Right cardiac atrium (tissue), 5 donors: ENCODE results near the gene CD33. TPM values are rescaled to one million over a fixed set of nuclear protein-coding genes. Genes with fewer than 3 reads are reported as not detected.
A peak's percentile ranks its signal among the peaks of the same experiment; 100 is the strongest.

Experiments
- ATAC-seq, 2 donors: fragments of 200-7000 bp; cut with Tn5 transposase; one replicate each; pipeline versions ENCODE4 v1.8.0 to v1.9.1; 2020; ENCODE audit warnings: moderate library complexity in 2 of 2, mild to moderate bottlenecking in 1 of 2
- DNase-seq, 3 donors: peaks; one replicate each; pipeline ENCODE4 v3.0.0-alpha.2; 2020
- H3K27ac ChIP-seq: one replicate; pipeline ENCODE4 v1.5.1; 2013; ENCODE audit warnings: mild to moderate bottlenecking, low read length, control low read depth, moderate library complexity
- H3K27me3 ChIP-seq: one replicate; pipeline ENCODE4 v1.6.1; 2013; ENCODE audit not compliant: control insufficient read depth, insufficient read depth
- H3K4me1 ChIP-seq: one replicate; pipeline ENCODE4 v1.6.1; 2013; ENCODE audit warnings: low read length; ENCODE audit not compliant: control insufficient read depth, insufficient read depth
- H3K4me3 ChIP-seq: one replicate; pipeline ENCODE4 v1.5.1; 2013; ENCODE audit warnings: low read length, control low read depth
- H3K9me3 ChIP-seq: one replicate; pipeline ENCODE4 v1.6.1; 2013; ENCODE audit warnings: low read length; ENCODE audit not compliant: control insufficient read depth
- WGBS: extraction: QIAGEN DNeasy Blood & Tissue Kit; methylation state at CpG from one replicate; pipeline ENCODE4 v1.1.7; 2013; 5-methylcytosine and 5-hydroxymethylcytosine counted together
- intact Hi-C, 4 donors: fragments of 100-400 bp; cut with DNase I; formaldehyde crosslinking; loops; one replicate each; pipeline versions ENCODE4 v1.11.0 to v1.14.0; 2022 to 2023
- microRNA-seq, 2 donors: library from miRNA; unstranded; fragments of <30 nt; microRNA quantifications; one replicate each; pipeline ENCODE4 v1.2.0, GENCODE V29; 2020 to 2021
- polyA plus RNA-seq: library from polyadenylated mRNA; stranded (reverse); fragments of 200-250 nt; gene quantifications from one replicate; pipeline ENCODE4 v1.2.3, GENCODE V29; 2013
- total RNA-seq, 4 donors: library from RNA; stranded (reverse); fragmentation: NEBNext Ultra II Directional; extraction: Animal tissue kit (Norgen Biotek cat#: 25700); gene quantifications; one replicate each; pipeline ENCODE4 v1.2.1, GENCODE V29; 2021
- donor health status: healthy with polysubstance abuse.
- donor health status: DM: no; HTN: yes; CAD: no.
- donor health status: DM: no; HTN: no; CAD: no.
- donor health status: DM: no; HTN: yes; CAD: no; lungs with severe emphysema.
- donor health status: DM: yes; HTN: yes; CAD: no.

The CD33 gene
- total and polyA plus RNA-seq, 5 donors = 2.3 to 6.0 (median 2.5) TPM

GRCh38 chr19:51263808-51264207 is 38.9 kb downstream of the CD33 start:
- H3K4me3 ChIP-seq = no peak overlapping the region
- H3K4me1 ChIP-seq = no peaks in the 10 kb centered on the region
- intact Hi-C loops = no loop called here
- no peaks in the 10 kb centered on the region for H3K9me3 ChIP-seq
- no peak for DNase-seq
- ATAC-seq = no peak
- 72% methylated on average over 4 of the region's 4 CpGs for WGBS
- H3K27me3 ChIP-seq = peaks cover 3% of the 10 kb centered on the region
- H3K27ac ChIP-seq = no peak overlapping the region

GRCh38 chr19:51271067-51271466 is 46.2 kb downstream of the CD33 start:
- Histone ChIP-seq H3K4me3 (no peak overlapping the region), H3K9me3 (no peaks in the 10 kb centered on the region), H3K27me3 (no peaks in the 10 kb centered on the region), H3K27ac (no peak overlapping the region), H3K4me1 (no peaks in the 10 kb centered on the region)
- DNase-seq (peak in 1 of 3 donors; percentile 67), ATAC-seq (no peak)
- WGBS = 52% methylated on average over 26 of the region's 26 CpGs
- intact Hi-C loops = no loop called here

- no peak for DNase-seq
- Histone ChIP-seq H3K4me3 (no peak overlapping the region), H3K9me3 (no peaks in the 10 kb centered on the region), H3K27ac (no peak overlapping the region), H3K4me1 (no peaks in the 10 kb centered on the region), H3K27me3 (no peaks in the 10 kb centered on the region)
- ATAC-seq = no peak
- WGBS = 61% methylated on average over 6 of the region's 6 CpGs
- intact Hi-C loops = no loop called here
Observed at GRCh38 chr19:51272183-51272810, 47.4 kb downstream of the CD33 start.

GRCh38 chr19:51274049-51274770 is 49.3 kb downstream of the CD33 start:
- no peaks in the 10 kb centered on the region for H3K27me3 ChIP-seq
- no peaks in the 10 kb centered on the region for H3K9me3 ChIP-seq
- no peak for DNase-seq
- no peak overlapping the region for H3K27ac ChIP-seq
- no peak overlapping the region for H3K4me3 ChIP-seq
- intact Hi-C loops = no loop called here
- H3K4me1 ChIP-seq = no peaks in the 10 kb centered on the region
- WGBS = 80% methylated on average over 8 of the region's 8 CpGs
- no peak for ATAC-seq

GRCh38 chr19:51277112-51277511 is 52.2 kb downstream of the CD33 start:
- intact Hi-C loops = no loop called here
- Histone ChIP-seq H3K4me3 (no peak overlapping the region), H3K27ac (no peak overlapping the region), H3K4me1 (no peaks in the 10 kb centered on the region), H3K27me3 (no peaks in the 10 kb centered on the region), H3K9me3 (no peaks in the 10 kb centered on the region)
- WGBS = 79% methylated on average over 3 of the region's 3 CpGs
- DNase-seq (no peak), ATAC-seq (no peak)

GRCh38 chr19:51282335-51282734 is 57.5 kb downstream of the CD33 start:
- ATAC-seq = no peak
- Histone ChIP-seq H3K27me3 (no peaks in the 10 kb centered on the region), H3K4me3 (no peak overlapping the region), H3K9me3 (no peaks in the 10 kb centered on the region), H3K27ac (no peak overlapping the region), H3K4me1 (no peaks in the 10 kb centered on the region)
- 80% methylated on average over 4 of the region's 4 CpGs for WGBS
- DNase-seq = no peak
- intact Hi-C loops = no loop called here

- H3K4me3 ChIP-seq = no peak overlapping the region
- WGBS = 70% methylated on average over 3 of the region's 3 CpGs
- H3K9me3 ChIP-seq = no peaks in the 10 kb centered on the region
- H3K27me3 ChIP-seq = no peaks in the 10 kb centered on the region
- H3K27ac ChIP-seq = no peak overlapping the region
- ATAC-seq = no peak
- no peaks in the 10 kb centered on the region for H3K4me1 ChIP-seq
- intact Hi-C loops = no loop called here
- no peak for DNase-seq
Observed at GRCh38 chr19:51285682-51286081, 60.8 kb downstream of the CD33 start.

Small RNAs within 50 kb of the gene (microRNA-seq; reads per million reads assigned to microRNA genes)
- 0 reads per million in 2 donors for gene MIR8074

Other genes with a start within 250 kb of the CD33 start
- gene KLK7, start 241.2 kb upstream of the CD33 start, total RNA-seq = not detected
- not detected for gene KLK7, start 241.2 kb upstream of the CD33 start, polyA plus RNA-seq
- gene KLK8, start 223.5 kb upstream of the CD33 start, total RNA-seq = not detected
- 0.07 TPM for gene KLK8, start 223.5 kb upstream of the CD33 start, polyA plus RNA-seq
- under 1 TPM in 3 of 4 donors, not detected in 1; 0.48 to 0.89 (median 0.50) TPM for gene KLK10, start 205.4 kb upstream of the CD33 start, total RNA-seq
- gene KLK10, start 205.4 kb upstream of the CD33 start, polyA plus RNA-seq = 0.48 TPM
- gene KLK11, start 198.5 kb upstream of the CD33 start, total RNA-seq = under 1 TPM in 3 of 4 donors, not detected in 1; 0.50 to 0.69 (median 0.50) TPM
- gene KLK11, start 198.5 kb upstream of the CD33 start, polyA plus RNA-seq = 0.14 TPM
- not detected for gene KLK12, start 190.1 kb upstream of the CD33 start, total RNA-seq
- gene KLK12, start 190.1 kb upstream of the CD33 start, polyA plus RNA-seq = not detected
- gene KLK13, start 160.0 kb upstream of the CD33 start, total RNA-seq = not detected
- gene KLK13, start 160.0 kb upstream of the CD33 start, polyA plus RNA-seq = 0.20 TPM
- 1 to 10 TPM in 1 of 4 donors, under 1 TPM in 1, not detected in 2; 0.31 to 1.0 TPM for gene KLK14, start 142.2 kb upstream of the CD33 start, total RNA-seq
- not detected for gene KLK14, start 142.2 kb upstream of the CD33 start, polyA plus RNA-seq
- 1 to 10 TPM; 4.2 to 5.3 (median 4.4) TPM for gene CTU1, start 116.7 kb upstream of the CD33 start, total RNA-seq
- 2.0 TPM for gene CTU1, start 116.7 kb upstream of the CD33 start, polyA plus RNA-seq
- 1 to 10 TPM; 2.9 to 6.0 (median 4.7) TPM for gene SIGLEC9, start 100.2 kb upstream of the CD33 start, total RNA-seq
- 1.2 TPM for gene SIGLEC9, start 100.2 kb upstream of the CD33 start, polyA plus RNA-seq
- gene SIGLEC7, start 82.8 kb upstream of the CD33 start, total RNA-seq = 1 to 10 TPM; 1.3 to 2.4 (median 2.0) TPM
- gene SIGLEC7, start 82.8 kb upstream of the CD33 start, polyA plus RNA-seq = 0.59 TPM
- not detected for gene SIGLECL1, start 26.0 kb downstream of the CD33 start, total RNA-seq
- not detected for gene SIGLECL1, start 26.0 kb downstream of the CD33 start, polyA plus RNA-seq
- under 1 TPM in 1 of 4 donors, not detected in 3; 0.31 TPM for gene IGLON5, start 86.6 kb downstream of the CD33 start, total RNA-seq
- gene IGLON5, start 86.6 kb downstream of the CD33 start, polyA plus RNA-seq = 0.07 TPM
- gene VSIG10L, start 117.1 kb downstream of the CD33 start, total RNA-seq = 1 to 10 TPM in 3 of 4 donors, under 1 TPM in 1; 0.85 to 2.2 (median 1.6) TPM
- 2.0 TPM for gene VSIG10L, start 117.1 kb downstream of the CD33 start, polyA plus RNA-seq
- 100 to 1,000 TPM; 240 to 296 (median 258) TPM for gene ETFB, start 141.3 kb downstream of the CD33 start, total RNA-seq
- 452 TPM for gene ETFB, start 141.3 kb downstream of the CD33 start, polyA plus RNA-seq
- gene CLDND2, start 143.9 kb downstream of the CD33 start, total RNA-seq = 1 to 10 TPM; 1.1 to 2.5 (median 2.2) TPM
- 0.45 TPM for gene CLDND2, start 143.9 kb downstream of the CD33 start, polyA plus RNA-seq
- gene NKG7, start 147.6 kb downstream of the CD33 start, total RNA-seq = 1 to 10 TPM in 3 of 4 donors, under 1 TPM in 1; 0.89 to 3.1 (median 1.7) TPM
- gene NKG7, start 147.6 kb downstream of the CD33 start, polyA plus RNA-seq = 1.7 TPM
- gene LIM2, start 162.9 kb downstream of the CD33 start, total RNA-seq = not detected
- not detected for gene LIM2, start 162.9 kb downstream of the CD33 start, polyA plus RNA-seq
- gene C19orf84, start 165.5 kb downstream of the CD33 start, total RNA-seq = not detected
- not detected for gene C19orf84, start 165.5 kb downstream of the CD33 start, polyA plus RNA-seq
- 1 to 10 TPM in 3 of 4 donors, under 1 TPM in 1; 0.62 to 6.5 (median 2.7) TPM for gene SIGLEC10, start 192.6 kb downstream of the CD33 start, total RNA-seq
- 0.77 TPM for gene SIGLEC10, start 192.6 kb downstream of the CD33 start, polyA plus RNA-seq
- not detected for gene SIGLEC8, start 233.4 kb downstream of the CD33 start, total RNA-seq
- not detected for gene SIGLEC8, start 233.4 kb downstream of the CD33 start, polyA plus RNA-seq